Coronary artery (tissue), 2 donors: Measurements from ENCODE around the gene KCTD13.

Source experiments
- DNase-seq: peaks from one replicate; pipeline ENCODE4 v3.0.0-alpha.2; 2017; ENCODE audit warnings: low spot score
- H3K27ac ChIP-seq, 2 donors: fragments of 200-600 bp; sonication (generic); one replicate each; pipeline ENCODE4 v1.5.1; 2016 to 2019
- H3K4me3 ChIP-seq: fragments of 200-600 bp; sonication (generic); 2 replicates; pipeline ENCODE4 v1.5.1; 2016; ENCODE audit warnings: mild to moderate bottlenecking, moderate library complexity
- CTCF ChIP-seq: fragments of 200-600 bp; sonication (generic); IDR thresholded peaks from one replicate; pipeline ENCODE4 v1.5.1; 2019; ENCODE audit warnings: antibody characterized with exemption

KCTD13 gene

GRCh38 chr16:29904947-29905346 lies 21.1 kb downstream of the KCTD13 start:
- no peak for TF ChIP-seq CTCF
- Histone ChIP-seq H3K4me3 (no peak overlapping the region), H3K27ac (no peak overlapping the region)
- no peak for DNase-seq

GRCh38 chr16:29903590-29903989 lies 22.4 kb downstream of the KCTD13 start:
- no peak for TF ChIP-seq CTCF
- Histone ChIP-seq H3K27ac (no peak overlapping the region), H3K4me3 (no peak overlapping the region)
- DNase-seq, result no peak

- H3K4me3 ChIP-seq, result no peak overlapping the region
- no peak for TF ChIP-seq CTCF
- H3K27ac ChIP-seq, result no peak overlapping the region
- DNase-seq, result no peak
Measured at GRCh38 chr16:29901607-29901945, 24.4 kb downstream of the KCTD13 start.

- no peak for TF ChIP-seq CTCF
- Histone ChIP-seq H3K4me3 (peak overlapping the region; percentile 82), H3K27ac (no peak overlapping the region)
- DNase-seq, result no peak
Measured at GRCh38 chr16:29900888-29901606, 25.0 kb downstream of the KCTD13 start.

- no peak for TF ChIP-seq CTCF
- peak within 1 kb of the TSS; percentile 82 for H3K4me3 ChIP-seq
- peak; percentile 79 for DNase-seq
- peak within 1 kb of the TSS in 1 of 2 donors; percentile 48 for H3K27ac ChIP-seq
Measured at GRCh38 chr16:29900102-29900887, 25.7 kb downstream of the KCTD13 start, which contains the start of gene ASPHD1. TSS of gene ASPHD1 (plus strand) at chr16:29900488. CDS start at chr16:29900972, 484 bp downstream.

- Histone ChIP-seq H3K4me3 (peak within 1 kb of the TSS; percentile 82), H3K27ac (peak within 1 kb of the TSS in 1 of 2 donors; percentile 48)
- no peak for DNase-seq
- TF ChIP-seq CTCF, result no peak
Measured at GRCh38 chr16:29899516-29900101, 26.4 kb downstream of the KCTD13 start, which contains the start of gene SEZ6L2. TSS of gene SEZ6L2 (minus strand) at chr16:29899550. CDS start at chr16:29899019, 531 bp downstream.
